22Rv1 (cell line): ENCODE results near the gene OR51M1.

Source experiments
- CTCF ChIP-seq: fragments of 450-650 bp; IDR thresholded peaks from 2 replicates; pipeline ENCODE4 v1.5.1; 2017; ENCODE audit warnings: mild to moderate bottlenecking
- ZFX ChIP-seq: fragments of 450-650 bp; IDR thresholded peaks from 2 replicates; pipeline ENCODE4 v1.6.1; 2017; ENCODE audit warnings: antibody characterized with exemption, borderline replicate concordance

- TF ChIP-seq CTCF (no peak), ZFX (no peak)
These were observed 37.8 kb upstream of the OR51M1 start for GRCh38 chr11:5345831-5346230.
